ENCODE data around the gene CPSF7.

Gene CPSF7

GRCh38 chr11:61406067-61406466 is 23.7 kb downstream of the CPSF7 start (continued):
- no peak for TF ChIP-seq ZNF639 (tag by site-specific recombination; IDR thresholded peaks at IDR 0.05)
- TF ChIP-seq KLF7 (tag by site-specific recombination; IDR thresholded peaks at IDR 0.05; ENCODE audit: borderline replicate concordance), result no peak
- TF ChIP-seq, protein P1, sequence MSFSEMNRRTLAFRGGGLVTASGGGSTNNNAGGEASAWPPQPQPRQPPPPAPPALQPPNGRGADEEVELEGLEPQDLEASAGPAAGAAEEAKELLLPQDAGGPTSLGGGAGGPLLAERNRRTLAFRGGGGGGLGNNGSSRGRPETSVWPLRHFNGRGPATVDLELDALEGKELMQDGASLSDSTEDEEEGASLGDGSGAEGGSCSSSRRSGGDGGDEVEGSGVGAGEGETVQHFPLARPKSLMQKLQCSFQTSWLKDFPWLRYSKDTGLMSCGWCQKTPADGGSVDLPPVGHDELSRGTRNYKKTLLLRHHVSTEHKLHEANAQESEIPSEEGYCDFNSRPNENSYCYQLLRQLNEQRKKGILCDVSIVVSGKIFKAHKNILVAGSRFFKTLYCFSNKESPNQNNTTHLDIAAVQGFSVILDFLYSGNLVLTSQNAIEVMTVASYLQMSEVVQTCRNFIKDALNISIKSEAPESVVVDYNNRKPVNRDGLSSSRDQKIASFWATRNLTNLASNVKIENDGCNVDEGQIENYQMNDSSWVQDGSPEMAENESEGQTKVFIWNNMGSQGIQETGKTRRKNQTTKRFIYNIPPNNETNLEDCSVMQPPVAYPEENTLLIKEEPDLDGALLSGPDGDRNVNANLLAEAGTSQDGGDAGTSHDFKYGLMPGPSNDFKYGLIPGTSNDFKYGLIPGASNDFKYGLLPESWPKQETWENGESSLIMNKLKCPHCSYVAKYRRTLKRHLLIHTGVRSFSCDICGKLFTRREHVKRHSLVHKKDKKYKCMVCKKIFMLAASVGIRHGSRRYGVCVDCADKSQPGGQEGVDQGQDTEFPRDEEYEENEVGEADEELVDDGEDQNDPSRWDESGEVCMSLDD (tag by site-specific recombination; IDR thresholded peaks at IDR 0.05), result no peak
- no peak for TF ChIP-seq HIC1 (tag by site-specific recombination; IDR thresholded peaks at IDR 0.05)
- TF ChIP-seq, protein P2, sequence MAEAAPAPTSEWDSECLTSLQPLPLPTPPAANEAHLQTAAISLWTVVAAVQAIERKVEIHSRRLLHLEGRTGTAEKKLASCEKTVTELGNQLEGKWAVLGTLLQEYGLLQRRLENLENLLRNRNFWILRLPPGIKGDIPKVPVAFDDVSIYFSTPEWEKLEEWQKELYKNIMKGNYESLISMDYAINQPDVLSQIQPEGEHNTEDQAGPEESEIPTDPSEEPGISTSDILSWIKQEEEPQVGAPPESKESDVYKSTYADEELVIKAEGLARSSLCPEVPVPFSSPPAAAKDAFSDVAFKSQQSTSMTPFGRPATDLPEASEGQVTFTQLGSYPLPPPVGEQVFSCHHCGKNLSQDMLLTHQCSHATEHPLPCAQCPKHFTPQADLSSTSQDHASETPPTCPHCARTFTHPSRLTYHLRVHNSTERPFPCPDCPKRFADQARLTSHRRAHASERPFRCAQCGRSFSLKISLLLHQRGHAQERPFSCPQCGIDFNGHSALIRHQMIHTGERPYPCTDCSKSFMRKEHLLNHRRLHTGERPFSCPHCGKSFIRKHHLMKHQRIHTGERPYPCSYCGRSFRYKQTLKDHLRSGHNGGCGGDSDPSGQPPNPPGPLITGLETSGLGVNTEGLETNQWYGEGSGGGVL (tag by site-specific recombination; IDR thresholded peaks at IDR 0.05), result no peak

DNA sequence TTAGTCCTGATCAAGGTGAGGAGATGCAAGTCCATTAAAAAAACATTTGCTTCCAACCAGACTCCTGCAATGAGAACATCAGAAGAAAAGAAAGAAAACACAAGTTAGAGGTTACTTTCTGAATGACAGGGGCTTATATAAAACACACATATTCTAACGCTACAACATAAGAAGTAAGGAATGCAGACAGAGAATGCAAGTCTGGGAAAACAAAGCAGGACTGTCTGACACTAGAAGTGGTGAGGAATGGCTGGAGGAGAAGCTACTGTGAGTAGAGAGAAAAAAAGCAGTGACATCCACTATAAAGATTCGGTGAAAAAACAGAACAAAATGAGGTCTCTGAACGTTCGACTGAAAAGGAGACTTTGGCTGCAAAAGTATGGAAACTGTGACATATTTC is 25.1 kb downstream of the CPSF7 start:
- no peak overlapping the region for H3K27ac ChIP-seq (ENCODE audit: extremely low read depth, low read depth, low read length)
- peaks cover 20 to 89% of the 10 kb centered on the region in 2 experiments for H3K36me3 ChIP-seq (ENCODE audit: control insufficient read depth in 2 of 2, insufficient read depth in 1 of 2, low read length in 2 of 2)
- no peaks in the 10 kb centered on the region for H3K9me3 ChIP-seq (ENCODE audit: control insufficient read depth, insufficient read depth, low read depth, low read length)
- ChIA-PET POLR2A (no interaction called here), CTCF (no interaction called here)
- H3K4me3 ChIP-seq (ENCODE audit: low read depth, low read length), result no peak overlapping the region
- no peaks in the 10 kb centered on the region for H3K4me1 ChIP-seq (ENCODE audit: control insufficient read depth, insufficient read depth, low read length)
- TF ChIP-seq ZNF560 (tag by site-specific recombination; IDR thresholded peaks at IDR 0.05; ENCODE audit: borderline replicate concordance) (no peak), ZNF175 (tag by site-specific recombination; IDR thresholded peaks at IDR 0.05) (no peak), KLF9 (tag by site-specific recombination; IDR thresholded peaks at IDR 0.05; ENCODE audit: low read depth) (no peak), ZNF639 (tag by site-specific recombination; IDR thresholded peaks at IDR 0.05) (no peak), YY1 (tag by site-specific recombination; IDR thresholded peaks at IDR 0.05) (no peak), ZNF239 (tag by site-specific recombination; IDR thresholded peaks at IDR 0.05) (no peak), ZNF426 (tag by site-specific recombination; IDR thresholded peaks at IDR 0.05) (no peak), KLF10 (tag by site-specific recombination; IDR thresholded peaks at IDR 0.05) (no peak), ZNF561 (tag by site-specific recombination; IDR thresholded peaks at IDR 0.05; ENCODE audit: borderline replicate concordance) (no peak), ZNF10 (tag by site-specific recombination; IDR thresholded peaks at IDR 0.05) (no peak), GLIS2 (tag by site-specific recombination; IDR thresholded peaks at IDR 0.05) (no peak), ZNF580 (tag by site-specific recombination; IDR thresholded peaks at IDR 0.05) (no peak), ZNF677 (tag by site-specific recombination; IDR thresholded peaks at IDR 0.05) (no peak), ZNF585B (tag by site-specific recombination; IDR thresholded peaks at IDR 0.05) (no peak), ZBTB7A (tag by site-specific recombination; IDR thresholded peaks at IDR 0.05; ENCODE audit: low read depth) (no peak), ZNF223 (tag by site-specific recombination; IDR thresholded peaks at IDR 0.05) (no peak), ZNF341 (tag by site-specific recombination; IDR thresholded peaks at IDR 0.05; ENCODE audit: low read depth) (no peak), ZNF19 (tag by site-specific recombination; IDR thresholded peaks at IDR 0.05; ENCODE audit: low read depth) (no peak), KLF1 (tag by site-specific recombination; IDR thresholded peaks at IDR 0.05) (no peak)
- TF ChIP-seq, protein P3, sequence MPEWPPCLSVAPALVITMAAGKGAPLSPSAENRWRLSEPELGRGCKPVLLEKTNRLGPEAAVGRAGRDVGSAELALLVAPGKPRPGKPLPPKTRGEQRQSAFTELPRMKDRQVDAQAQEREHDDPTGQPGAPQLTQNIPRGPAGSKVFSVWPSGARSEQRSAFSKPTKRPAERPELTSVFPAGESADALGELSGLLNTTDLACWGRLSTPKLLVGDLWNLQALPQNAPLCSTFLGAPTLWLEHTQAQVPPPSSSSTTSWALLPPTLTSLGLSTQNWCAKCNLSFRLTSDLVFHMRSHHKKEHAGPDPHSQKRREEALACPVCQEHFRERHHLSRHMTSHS (tag by site-specific recombination; IDR thresholded peaks at IDR 0.05), result no peak

Measured in HEK293 (cell line).